K562 (cell line): ENCODE data around the gene PMVK. TPM values are rescaled to one million over a fixed set of nuclear protein-coding genes. Genes with fewer than 3 reads are reported as not detected.
A peak's percentile ranks its signal among the peaks of the same experiment; 100 is the strongest.

Experiments
- ATAC-seq: fragments of 200-7000 bp; cut with Tn5 transposase; 3 replicates; pipeline ENCODE4 v1.9.1; 2020; ENCODE audit warnings: moderate library complexity
- BruUV-seq: library from RNA; stranded (reverse); fragments of 400-500 nt; replicated peaks from 2 replicates; lab custom pipeline; 2021; lab: Mats Ljungman, UMichigan
- CTCF ChIA-PET: fragments of 300-600 bp; formaldehyde crosslinking; extraction: SDS; loops from one replicate; lab custom pipeline; 2021; ENCODE audit warnings: low intra/inter-chr PET ratio; lab: Yijun Ruan, JAX
- POLR2A ChIA-PET: fragments of 300-600, 350-650 bp; sonication (Branson Sonifier 250); formaldehyde crosslinking; extraction: SDS; loops from one replicate; lab custom pipeline; 2021; ENCODE audit warnings: antibody characterized with exemption, inconsistent platforms; lab: Yijun Ruan, JAX
- DNase-seq, 4 experiments: peaks; one replicate each; pipeline versions ENCODE4 v3.0.0 to v3.0.0-alpha.2; 2011 to 2018; ENCODE audit warnings: low spot score in 3 of 4, mixed read lengths in 3 of 4; ENCODE audit errors: extremely low read depth in 1 of 4
- FAIRE-seq: peaks from 2 replicates; lab custom pipeline; 2011; peaks lifted over from hg19 to GRCh38; lab: Jason Lieb, UNC
- H2AFZ ChIP-seq: 2 replicates; pipeline ENCODE4 v1.6.0; 2011; ENCODE audit warnings: low read depth, low read length, control low read depth, inconsistent platforms
- H3K27ac ChIP-seq: fragments of 200-600 bp; 3 replicates; pipeline ENCODE4 v1.8.0; 2011; ENCODE audit warnings: low read depth, mild to moderate bottlenecking, control low read depth, inconsistent platforms, low read length, moderate library complexity, mixed read lengths; ENCODE audit errors: extremely low read depth
- H3K27me3 ChIP-seq, 2 experiments: fragments of 300-600 bp in 1 of 2; 2 replicates in 1 of 2; 3 replicates in 1 of 2; pipeline versions ENCODE4 v1.6.0 to v1.8.0; 2011; ENCODE audit warnings: inconsistent platforms in 2 of 2, low read length in 2 of 2, mild to moderate bottlenecking in 1 of 2, mixed read lengths in 1 of 2, moderate library complexity in 1 of 2; ENCODE audit not compliant: control insufficient read depth in 2 of 2, insufficient read depth in 2 of 2
- H3K36me3 ChIP-seq: fragments of 300-600 bp; 3 replicates; pipeline ENCODE4 v1.8.0; 2011; ENCODE audit warnings: mild to moderate bottlenecking, low read length, inconsistent platforms; ENCODE audit not compliant: control insufficient read depth, insufficient read depth
- H3K4me1 ChIP-seq, 2 experiments: fragments of 200-600 bp in 1 of 2; replicated peaks in 1 of 2; 2 replicates in 1 of 2; 3 replicates in 1 of 2; pipeline versions ENCODE4 v1.5.1 to v1.8.0; 2011; ENCODE audit warnings: inconsistent platforms in 2 of 2, low read length in 2 of 2, mild to moderate bottlenecking in 1 of 2, mixed read lengths in 1 of 2, moderate library complexity in 1 of 2; ENCODE audit not compliant: control insufficient read depth in 2 of 2, insufficient read depth in 2 of 2
- H3K4me2 ChIP-seq: 2 replicates; pipeline ENCODE4 v1.6.1; 2011; ENCODE audit warnings: low read length, control low read depth, inconsistent platforms, mixed read lengths; ENCODE audit not compliant: insufficient read depth
- H3K4me3 ChIP-seq: fragments of 200-600 bp; sonication (generic), shearing (Covaris generic); 2 replicates; pipeline ENCODE4 v1.5.1; 2016; ENCODE audit warnings: control low read depth, inconsistent platforms
- H3K79me2 ChIP-seq: fragments of 200-600 bp; 3 replicates; pipeline ENCODE4 v1.8.0; 2011; ENCODE audit warnings: low read length, inconsistent platforms; ENCODE audit not compliant: control insufficient read depth, insufficient read depth
- H3K9ac ChIP-seq, 2 experiments: 2 replicates each; pipeline versions ENCODE4 v1.6.0 to v1.6.1; 2011; ENCODE audit warnings: low read depth in 2 of 2, low read length in 2 of 2, control low read depth in 1 of 2, inconsistent platforms in 1 of 2, mild to moderate bottlenecking in 1 of 2, mixed read lengths in 1 of 2; ENCODE audit not compliant: insufficient read depth in 1 of 2
- H3K9me1 ChIP-seq: one replicate; pipeline ENCODE4 v1.6.0; 2011; ENCODE audit warnings: inconsistent platforms, mild to moderate bottlenecking, low read length, moderate library complexity; ENCODE audit not compliant: control insufficient read depth, insufficient read depth
- H3K9me3 ChIP-seq: replicated peaks from 2 replicates; pipeline ENCODE4 v1.5.1; 2011; ENCODE audit warnings: low read depth, low read length, inconsistent platforms; ENCODE audit not compliant: control insufficient read depth, insufficient read depth
- H4K20me1 ChIP-seq: replicated peaks from 2 replicates; pipeline ENCODE4 v1.6.1; 2011; ENCODE audit warnings: low read length, inconsistent platforms, mixed read lengths; ENCODE audit not compliant: control insufficient read depth, insufficient read depth
- ARID2 ChIP-seq: fragments of 450-650 bp; IDR thresholded peaks from 2 replicates; pipeline ENCODE4 v1.6.1; 2017; ENCODE audit warnings: antibody characterized with exemption, mild to moderate bottlenecking
- KAT7 ChIP-seq: sonication (generic); formaldehyde crosslinking; IDR thresholded peaks from 2 replicates; pipeline ENCODE4 v1.8.0; 2022; ENCODE audit warnings: missing genetic modification reagents, mild to moderate bottlenecking, borderline replicate concordance
- KDM4B ChIP-seq, 2 experiments: fragments of 450-650 bp in 1 of 2; sonication (generic) in 1 of 2; IDR thresholded peaks; 2 replicates each; pipeline ENCODE4 v1.6.1; 2016 to 2017; ENCODE audit warnings: borderline replicate concordance in 2 of 2, antibody characterized with exemption in 1 of 2, low read depth in 1 of 2, mild to moderate bottlenecking in 1 of 2
- MCM2 ChIP-seq: fragments of 450-650 bp; IDR thresholded peaks from 2 replicates; pipeline ENCODE4 v1.6.1; 2017; ENCODE audit warnings: low read depth, mild to moderate bottlenecking
- RUNX1 ChIP-seq: sonication (generic); IDR thresholded peaks from 2 replicates; pipeline ENCODE4 v1.6.1; 2016; ENCODE audit warnings: antibody characterized with exemption, low read depth
- SRSF7 ChIP-seq: fragments of 200-400 bp; formaldehyde crosslinking; optimal IDR thresholded peaks from 2 replicates; pipeline ENCODE3; 2017; ENCODE audit warnings: mild to moderate bottlenecking, low read depth, low read length
- TOE1 ChIP-seq, 2 experiments: fragments of 450-650 bp in 1 of 2; sonication (generic) in 1 of 2; formaldehyde crosslinking in 1 of 2; IDR thresholded peaks; 2 replicates each; pipeline versions ENCODE4 v1.7.1 to v1.8.0; 2016 to 2022; ENCODE audit warnings: borderline replicate concordance in 2 of 2, mild to moderate bottlenecking in 2 of 2, antibody characterized with exemption in 1 of 2, inconsistent platforms in 1 of 2, low read depth in 1 of 2, missing genetic modification reagents in 1 of 2, moderate library complexity in 1 of 2
- ZNF347 ChIP-seq: fragments of 450-650 bp; formaldehyde crosslinking; IDR thresholded peaks from 2 replicates; pipeline ENCODE4 v1.4.0; 2020; ENCODE audit warnings: low read depth, mild to moderate bottlenecking, moderate library complexity
- WGBS: fragments of 100-300 bp; shearing (Covaris generic); methylation state at CpG from one replicate; pipeline ENCODE4 v1.1.6; 2016; ENCODE audit warnings: low coverage, mixed read lengths; ENCODE audit not compliant: insufficient coverage; ENCODE audit errors: missing lambda C conversion rate; 5-methylcytosine and 5-hydroxymethylcytosine counted together
- in situ Hi-C: fragments of 300-500 bp; cut with MboI; formaldehyde crosslinking; loops from 4 replicates; pipeline ENCODE4 v1.15.0; 2018; ENCODE audit warnings: inconsistent platforms, mixed read lengths
- intact Hi-C: fragments of 100-400 bp; cut with micrococcal nuclease; formaldehyde crosslinking; loops from 2 replicates; pipeline ENCODE4 v1.14.2; 2022
- polyA plus RNA-seq, 8 experiments: library from polyadenylated mRNA; depleted of rRNA in 4 of 8; stranded (reverse) in 5 of 8; unstranded in 3 of 8; fragments of >200 nt; fragmentation: Nextera tagmentation in 2 of 8; fragmentation: Illumina TruSeq in 1 of 8; extraction: Ambion mirVana in 2 of 8; extraction: Trizol in 1 of 8; gene quantifications; 2 replicates each; pipeline versions ENCODE4 v1.2.1 to v1.2.3, GENCODE V29; 2011 to 2014; ENCODE audit warnings: inconsistent platforms in 1 of 8, missing spikeins in 1 of 8
- total RNA-seq, 7 experiments: library from RNA; depleted of rRNA in 6 of 7; stranded (reverse); fragments of >200 nt in 6 of 7; fragmentation: Illumina TruSeq in 2 of 7; extraction: Trizol in 2 of 7; gene quantifications; 2 replicates each; pipeline versions ENCODE4 v1.2.1 to v1.2.3, GENCODE V29; 2011 to 2021; ENCODE audit warnings: low replicate concordance in 1 of 7
- TF ChIP-seq, protein P1 (sequence below): sonication (generic); formaldehyde crosslinking; IDR thresholded peaks from 2 replicates; pipeline ENCODE4 v1.8.0; 2022; ENCODE audit warnings: mild to moderate bottlenecking, missing genetic modification reagents
- TF ChIP-seq, protein P2 (sequence below): fragments of 200-400 bp; formaldehyde crosslinking; IDR thresholded peaks from 2 replicates; pipeline ENCODE4 v1.6.1; 2017; ENCODE audit warnings: mild to moderate bottlenecking, low read depth, low read length, moderate library complexity

Gene PMVK
- total and polyA plus RNA-seq, 9 of the 15 experiments (the other 6 are each of a cell fraction or from before 2014, with no cell fraction given) = 1.1 to 15.3 (median 6.3) TPM

GRCh38 chr1:154983776-154984466, 47.4 kb upstream of the PMVK start (continued):
- TF ChIP-seq, protein P1, sequence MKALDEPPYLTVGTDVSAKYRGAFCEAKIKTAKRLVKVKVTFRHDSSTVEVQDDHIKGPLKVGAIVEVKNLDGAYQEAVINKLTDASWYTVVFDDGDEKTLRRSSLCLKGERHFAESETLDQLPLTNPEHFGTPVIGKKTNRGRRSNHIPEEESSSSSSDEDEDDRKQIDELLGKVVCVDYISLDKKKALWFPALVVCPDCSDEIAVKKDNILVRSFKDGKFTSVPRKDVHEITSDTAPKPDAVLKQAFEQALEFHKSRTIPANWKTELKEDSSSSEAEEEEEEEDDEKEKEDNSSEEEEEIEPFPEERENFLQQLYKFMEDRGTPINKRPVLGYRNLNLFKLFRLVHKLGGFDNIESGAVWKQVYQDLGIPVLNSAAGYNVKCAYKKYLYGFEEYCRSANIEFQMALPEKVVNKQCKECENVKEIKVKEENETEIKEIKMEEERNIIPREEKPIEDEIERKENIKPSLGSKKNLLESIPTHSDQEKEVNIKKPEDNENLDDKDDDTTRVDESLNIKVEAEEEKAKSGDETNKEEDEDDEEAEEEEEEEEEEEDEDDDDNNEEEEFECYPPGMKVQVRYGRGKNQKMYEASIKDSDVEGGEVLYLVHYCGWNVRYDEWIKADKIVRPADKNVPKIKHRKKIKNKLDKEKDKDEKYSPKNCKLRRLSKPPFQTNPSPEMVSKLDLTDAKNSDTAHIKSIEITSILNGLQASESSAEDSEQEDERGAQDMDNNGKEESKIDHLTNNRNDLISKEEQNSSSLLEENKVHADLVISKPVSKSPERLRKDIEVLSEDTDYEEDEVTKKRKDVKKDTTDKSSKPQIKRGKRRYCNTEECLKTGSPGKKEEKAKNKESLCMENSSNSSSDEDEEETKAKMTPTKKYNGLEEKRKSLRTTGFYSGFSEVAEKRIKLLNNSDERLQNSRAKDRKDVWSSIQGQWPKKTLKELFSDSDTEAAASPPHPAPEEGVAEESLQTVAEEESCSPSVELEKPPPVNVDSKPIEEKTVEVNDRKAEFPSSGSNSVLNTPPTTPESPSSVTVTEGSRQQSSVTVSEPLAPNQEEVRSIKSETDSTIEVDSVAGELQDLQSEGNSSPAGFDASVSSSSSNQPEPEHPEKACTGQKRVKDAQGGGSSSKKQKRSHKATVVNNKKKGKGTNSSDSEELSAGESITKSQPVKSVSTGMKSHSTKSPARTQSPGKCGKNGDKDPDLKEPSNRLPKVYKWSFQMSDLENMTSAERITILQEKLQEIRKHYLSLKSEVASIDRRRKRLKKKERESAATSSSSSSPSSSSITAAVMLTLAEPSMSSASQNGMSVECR (CRISPR knock-in tag) = 0 out of 2 replicates have a peak, but pooled peaks have one; percentile 4

DNA sequence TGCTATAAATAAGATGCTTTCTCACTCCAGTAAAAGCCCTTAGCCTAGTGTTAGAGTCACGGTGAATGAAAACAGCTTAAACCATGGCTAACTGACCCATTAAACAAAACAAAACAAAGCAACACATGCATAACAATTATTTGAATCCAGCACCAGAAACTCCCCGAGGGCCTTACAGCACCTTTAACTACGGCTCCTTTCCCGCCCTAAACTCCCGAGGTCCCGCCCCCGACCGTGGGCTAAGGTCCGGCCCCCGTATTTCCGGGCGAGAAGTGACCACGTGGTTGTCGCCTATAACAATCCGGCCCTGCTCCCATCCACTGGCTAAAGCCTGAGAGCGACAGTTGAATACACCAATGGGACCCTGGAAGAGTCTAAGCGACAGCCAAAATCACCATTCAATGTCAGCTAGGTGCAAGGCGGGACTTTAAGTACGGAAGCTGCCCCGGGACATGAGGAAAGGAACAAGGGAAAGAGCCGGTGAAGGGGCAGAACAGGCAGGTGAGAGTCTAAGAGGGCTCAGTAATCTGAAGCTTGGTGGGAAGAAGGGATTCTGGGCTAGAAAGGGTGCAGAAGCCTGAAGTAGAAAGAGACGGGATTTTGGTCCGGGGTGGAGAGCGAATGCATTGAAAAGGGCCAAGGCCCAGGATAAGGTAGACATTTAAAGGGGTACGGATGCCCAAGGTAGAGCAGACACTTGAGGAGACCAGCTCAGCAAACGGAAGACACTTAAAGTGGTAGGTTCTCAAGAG, 46.6 kb upstream of the PMVK start, which contains the start of gene FLAD1:
Gene FLAD1, plus strand, starts transcription at position 448 of the 752 bp plus-strand sequence. CDS start 351 bp downstream, outside the sequence.
- ATAC-seq (peak; percentile 98), FAIRE-seq (peak; percentile 96), DNase-seq (peak; percentile 95 to 99 (median 97))
- H4K20me1 ChIP-seq = no peaks in the 10 kb centered on the region
- peak within 1 kb of the TSS; percentile 85 for H3K27ac ChIP-seq
- intact Hi-C loops = no loop called here
- H3K4me3 ChIP-seq = peak within 1 kb of the TSS; percentile 60
- H3K9ac ChIP-seq = peak within 1 kb of the TSS; percentile 83 to 93
- H3K79me2 ChIP-seq = peaks cover 73% of the 10 kb centered on the region
- peak within 1 kb of the TSS; percentile 88 for H2AFZ ChIP-seq
- 0% methylated on average over 26 of the region's 26 CpGs for WGBS
- CTCF ChIA-PET = interaction anchor here (1.0 kb wide), 1 partner anchor 17 kb away, joined by 3 read pairs; no protein-coding TSS in a partner anchor
- no TSS peak for BruUV-seq
- no peaks in the 10 kb centered on the region for H3K9me3 ChIP-seq
- no peaks in the 10 kb centered on the region for H3K27me3 ChIP-seq
- H3K4me2 ChIP-seq = peak within 1 kb of the TSS; percentile 85
- no peaks in the 10 kb centered on the region for H3K9me1 ChIP-seq
- H3K4me1 ChIP-seq = peaks cover 5 to 27% of the 10 kb centered on the region in 2 experiments; a peak in 4 of 5 replicates
- peaks cover 44% of the 10 kb centered on the region for H3K36me3 ChIP-seq
- in situ Hi-C loops = no loop called here
- POLR2A ChIA-PET = interaction anchor here (0.5 to 4.7 kb wide), 12 partner anchors 11 to 1608 kb away, joined by 3 to 80 read pairs (median 4); partner anchors contain the start of genes CKS1B, DPM3, LENEP and PBXIP1
- TF ChIP-seq RUNX1 = no peak
- TF ChIP-seq KAT7 = no peak
- no peak for TF ChIP-seq MCM2
- TF ChIP-seq SRSF7 = no peak
- peak; percentile 93 for TF ChIP-seq TOE1 (IDR thresholded peaks at IDR 0.05; ENCODE audit: borderline replicate concordance)
- no peak for TF ChIP-seq TOE1 (CRISPR knock-in tag; IDR thresholded peaks at IDR 0.05; ENCODE audit: borderline replicate concordance, low read depth)
- 0 out of 4 replicates have a peak, but pooled peaks of 1 of the 2 experiments have one; percentile 27 for TF ChIP-seq KDM4B (IDR thresholded peaks at IDR 0.05; ENCODE audit: borderline replicate concordance in 2 of 2, low read depth in 1 of 2)
- TF ChIP-seq ARID2 = 0 out of 2 replicates have a peak, but pooled peaks have one; percentile 34
- TF ChIP-seq, protein P2, sequence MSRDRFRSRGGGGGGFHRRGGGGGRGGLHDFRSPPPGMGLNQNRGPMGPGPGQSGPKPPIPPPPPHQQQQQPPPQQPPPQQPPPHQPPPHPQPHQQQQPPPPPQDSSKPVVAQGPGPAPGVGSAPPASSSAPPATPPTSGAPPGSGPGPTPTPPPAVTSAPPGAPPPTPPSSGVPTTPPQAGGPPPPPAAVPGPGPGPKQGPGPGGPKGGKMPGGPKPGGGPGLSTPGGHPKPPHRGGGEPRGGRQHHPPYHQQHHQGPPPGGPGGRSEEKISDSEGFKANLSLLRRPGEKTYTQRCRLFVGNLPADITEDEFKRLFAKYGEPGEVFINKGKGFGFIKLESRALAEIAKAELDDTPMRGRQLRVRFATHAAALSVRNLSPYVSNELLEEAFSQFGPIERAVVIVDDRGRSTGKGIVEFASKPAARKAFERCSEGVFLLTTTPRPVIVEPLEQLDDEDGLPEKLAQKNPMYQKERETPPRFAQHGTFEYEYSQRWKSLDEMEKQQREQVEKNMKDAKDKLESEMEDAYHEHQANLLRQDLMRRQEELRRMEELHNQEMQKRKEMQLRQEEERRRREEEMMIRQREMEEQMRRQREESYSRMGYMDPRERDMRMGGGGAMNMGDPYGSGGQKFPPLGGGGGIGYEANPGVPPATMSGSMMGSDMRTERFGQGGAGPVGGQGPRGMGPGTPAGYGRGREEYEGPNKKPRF = no peak
- TF ChIP-seq ZNF347 (CRISPR knock-in tag) = no peak
